NCI-H82 (cell line): ENCODE measurements around the gene CSNK1G1.
"Not testable (repeated sequence)": the region's sequence is repeated elsewhere in the genome, so short reads cannot be mapped to it uniquely, and the experiment has no call there.

Source experiments
- DNase-seq: peaks from one replicate; lab custom pipeline; 2025; lab: John Stamatoyannopoulos, UW

CSNK1G1 gene

GRCh38 chr15:64133623-64134344 is 222.2 kb downstream of the CSNK1G1 start:
- no peak for DNase-seq

GRCh38 chr15:64132217-64132616 is 223.8 kb downstream of the CSNK1G1 start:
- no peak for DNase-seq

GRCh38 chr15:64131547-64131946 is 224.4 kb downstream of the CSNK1G1 start:
- no peak for DNase-seq

GRCh38 chr15:64130159-64130558 is 225.8 kb downstream of the CSNK1G1 start:
- no peak for DNase-seq

GRCh38 chr15:64127521-64128270 is 228.3 kb downstream of the CSNK1G1 start:
- DNase-seq: no peak

GRCh38 chr15:64125978-64126377 is 230.0 kb downstream of the CSNK1G1 start:
- DNase-seq: no peak

GRCh38 chr15:64122936-64123351 is 233.0 kb downstream of the CSNK1G1 start:
- DNase-seq: no peak

- DNase-seq: no peak
Measured at GRCh38 chr15:64122444-64122843, 233.5 kb downstream of the CSNK1G1 start.

GRCh38 chr15:64121614-64122013 is 234.4 kb downstream of the CSNK1G1 start:
- no peak for DNase-seq

GRCh38 chr15:64120322-64120721 is 235.7 kb downstream of the CSNK1G1 start:
- not testable (repeated sequence) for DNase-seq

- no peak for DNase-seq
Measured at GRCh38 chr15:64117759-64118487, 238.1 kb downstream of the CSNK1G1 start.
